CD8-positive, alpha-beta memory T cell (primary cell): Measurements from ENCODE around the gene TELO2. TPM values are rescaled to one million over a fixed set of nuclear protein-coding genes. Genes with fewer than 3 reads are reported as not detected.

ENCODE experiments used
- CTCF ChIA-PET: fragments of 350-600 bp; sonication (Branson Sonifier 250); formaldehyde crosslinking; loops from one replicate; lab custom pipeline; 2021; ENCODE audit warnings: antibody characterized with exemption; lab: Charles Lee
- POLR2A ChIA-PET: fragments of 350-600 bp; sonication (Branson Sonifier 250); formaldehyde crosslinking; loops from one replicate; lab custom pipeline; 2021; ENCODE audit warnings: antibody characterized with exemption; lab: Charles Lee
- DNase-seq, 5 donors: peaks; one replicate each; pipeline versions ENCODE4 v3.0.0 to v3.0.0-alpha.2; 2020 to 2022; ENCODE audit warnings: mixed read lengths in 1 of 5
- H3K27ac ChIP-seq: one replicate; pipeline ENCODE4 v1.7.0; 2013; ENCODE audit warnings: low read depth, mild to moderate bottlenecking, low read length, moderate library complexity
- H3K27me3 ChIP-seq: 2 replicates; pipeline ENCODE4 v1.7.0; 2013; ENCODE audit warnings: low read length, mild to moderate bottlenecking; ENCODE audit not compliant: insufficient read depth, poor library complexity, severe bottlenecking
- H3K36me3 ChIP-seq: 2 replicates; pipeline ENCODE4 v1.7.0; 2013; ENCODE audit warnings: mild to moderate bottlenecking, low read length, moderate library complexity; ENCODE audit not compliant: insufficient read depth
- H3K4me1 ChIP-seq: 2 replicates; pipeline ENCODE4 v1.7.0; 2013; ENCODE audit warnings: mild to moderate bottlenecking, low read length, moderate library complexity; ENCODE audit not compliant: insufficient read depth
- H3K4me3 ChIP-seq: 2 replicates; pipeline ENCODE4 v1.7.0; 2013; ENCODE audit warnings: mild to moderate bottlenecking, low read length
- H3K9me3 ChIP-seq: 2 replicates; pipeline ENCODE4 v1.7.0; 2013; ENCODE audit warnings: mild to moderate bottlenecking, low read length
- H3K27ac Mint-ChIP-seq, 8 donors: one replicate each; pipeline ENCODE4 v1.8.0; 2020 to 2021; ENCODE audit warnings: mixed read lengths in 8 of 8, mild to moderate bottlenecking in 6 of 8, inconsistent platforms in 3 of 8, moderate library complexity in 3 of 8
- H3K27me3 Mint-ChIP-seq, 2 donors: one replicate each; pipeline ENCODE4 v1.8.0; 2020 to 2021; ENCODE audit warnings: mixed read lengths in 2 of 2, mild to moderate bottlenecking in 1 of 2, moderate library complexity in 1 of 2
- H3K36me3 Mint-ChIP-seq, 3 donors: one replicate each; pipeline ENCODE4 v1.8.0; 2020 to 2021; ENCODE audit warnings: mixed read lengths in 3 of 3, inconsistent platforms in 1 of 3, mild to moderate bottlenecking in 1 of 3
- H3K4me1 Mint-ChIP-seq, 3 donors: one replicate each; pipeline ENCODE4 v1.8.0; 2020 to 2021; ENCODE audit warnings: mixed read lengths in 3 of 3, inconsistent platforms in 1 of 3, mild to moderate bottlenecking in 1 of 3
- H3K4me3 Mint-ChIP-seq, 7 donors: one replicate each; pipeline ENCODE4 v1.8.0; 2020 to 2021; ENCODE audit warnings: mixed read lengths in 7 of 7, mild to moderate bottlenecking in 6 of 7, moderate library complexity in 4 of 7, inconsistent platforms in 2 of 7
- H3K9me3 Mint-ChIP-seq, 5 donors: one replicate each; pipeline ENCODE4 v1.8.0; 2020 to 2022; ENCODE audit warnings: mixed read lengths in 5 of 5, mild to moderate bottlenecking in 3 of 5, moderate library complexity in 2 of 5, inconsistent platforms in 1 of 5
- polyA plus RNA-seq: library from polyadenylated mRNA; unstranded; fragments of 300-500 nt; fragmentation: Illumina TruSeq; gene quantifications from one replicate; pipeline ENCODE4 v1.2.3, GENCODE V29; 2021
- total RNA-seq, 2 experiments: library from RNA; stranded (reverse); gene quantifications; one replicate each; pipeline ENCODE4 v1.2.3, GENCODE V29; 2021

Gene TELO2
- total and polyA plus RNA-seq, 3 experiments from 2014 or later: 14.0 to 84.9 (median 84.7) TPM

DNA sequence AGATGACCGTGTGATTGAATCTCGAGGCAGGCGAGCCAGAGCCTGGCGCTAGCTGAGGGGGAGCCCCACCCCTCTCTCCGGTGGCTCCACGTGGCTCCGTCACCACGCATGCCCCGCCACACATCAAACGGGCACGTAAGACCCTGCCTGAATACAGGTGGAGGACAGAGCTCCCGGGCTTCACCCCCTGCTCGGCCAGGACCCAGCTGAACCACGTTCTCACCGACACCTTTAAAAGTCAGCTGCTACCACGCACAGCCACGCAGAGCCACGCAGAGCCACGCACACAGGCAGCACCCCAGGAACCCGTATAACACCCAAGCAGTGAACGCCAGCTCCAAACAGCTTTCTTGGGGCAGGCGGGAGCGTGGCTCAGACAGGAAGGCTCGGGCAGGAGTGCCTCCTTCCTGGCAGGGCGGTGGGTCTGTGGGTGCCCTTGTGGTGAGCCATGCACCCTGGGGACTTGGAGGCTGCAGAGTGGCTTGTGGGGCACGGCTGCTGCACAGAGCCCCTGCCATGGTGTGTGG, 44.7 kb downstream of the TELO2 start:
- ChIA-PET CTCF (interaction anchor here (0.8 kb wide), 1 partner anchor 10 kb away, joined by 3 read pairs; no protein-coding TSS in a partner anchor), POLR2A (interaction anchor here (0.7 to 0.8 kb wide), 2 partner anchors 130 to 245 kb away, joined by 3 read pairs; partner anchors contain the start of gene NUBP2)
- Histone ChIP-seq H3K4me3 (peak overlapping the region; percentile 40), H3K27ac (no peak overlapping the region), H3K9me3 (no peaks in the 10 kb centered on the region), H3K36me3 (peaks cover 34% of the 10 kb centered on the region), H3K4me1 (peaks cover 60% of the 10 kb centered on the region), H3K27me3 (no peaks in the 10 kb centered on the region)
- Mint-ChIP-seq H3K27me3 (peaks cover 0 to 2% of the 10 kb centered on the region in 2 donors), H3K4me1 (peaks cover 44 to 76% (median 51%) of the 10 kb centered on the region in 3 donors), H3K9me3 (no peaks in the 10 kb centered on the region), H3K4me3 (peak overlapping the region; percentile 65 to 100 (median 81)), H3K27ac (peak overlapping the region; percentile 61 to 92 (median 84)), H3K36me3 (peaks cover 8 to 92% (median 15%) of the 10 kb centered on the region in 3 donors)
- peak in 3 of 5 donors; percentile 40 to 68 (median 55) for DNase-seq

DNA sequence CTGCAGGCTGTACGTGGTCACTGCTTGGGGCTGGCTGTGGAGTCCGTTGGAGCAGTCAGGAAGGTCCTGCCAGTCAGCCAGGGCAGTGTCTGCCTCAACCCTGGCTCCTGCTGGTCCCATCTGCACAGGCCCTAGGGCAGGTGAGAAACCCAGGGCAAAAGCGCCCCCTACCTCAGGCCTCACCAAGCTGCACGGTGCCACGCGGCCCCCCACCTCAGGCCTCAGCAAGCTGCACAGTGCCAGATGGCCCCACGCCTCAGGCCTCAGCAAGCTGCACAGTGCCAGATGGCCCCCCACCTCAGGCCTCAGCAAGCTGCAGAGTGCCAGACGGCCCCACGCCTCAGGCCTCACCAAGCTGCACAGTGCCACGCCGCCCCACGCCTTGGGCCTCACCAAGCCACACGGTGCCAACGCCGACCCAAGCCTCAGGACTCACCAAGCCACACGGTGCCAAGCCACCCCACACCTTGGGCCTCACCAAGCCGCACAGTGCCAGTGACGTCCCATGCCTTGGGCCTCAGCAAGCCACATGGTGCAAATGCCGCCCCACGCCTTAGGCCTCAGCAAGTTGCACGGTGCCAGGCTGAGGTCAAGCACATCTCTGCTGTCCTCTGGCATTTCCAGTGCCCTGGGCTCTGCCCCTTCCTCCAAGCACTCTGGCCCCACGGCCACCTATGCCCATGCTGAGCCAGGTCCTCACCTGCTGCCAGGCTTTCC, 45.8 kb downstream of the TELO2 start:
- Histone ChIP-seq H3K4me1 (peaks cover 67% of the 10 kb centered on the region), H3K27ac (no peak overlapping the region), H3K4me3 (peak overlapping the region; percentile 40), H3K9me3 (no peaks in the 10 kb centered on the region), H3K27me3 (no peaks in the 10 kb centered on the region), H3K36me3 (peaks cover 34% of the 10 kb centered on the region)
- ChIA-PET CTCF (interaction anchor here (1.0 to 1.7 kb wide), 2 partner anchors 11 to 14 kb away, joined by 3 to 4 read pairs; no protein-coding TSS in a partner anchor), POLR2A (interaction anchor here (0.6 to 1.1 kb wide), 3 partner anchors 20 to 230 kb away, joined by 3 read pairs; partner anchors contain the start of genes MAPK8IP3 and UBE2I)
- Mint-ChIP-seq H3K36me3 (peaks cover 8 to 96% (median 19%) of the 10 kb centered on the region in 3 donors), H3K4me3 (peak overlapping the region in 6 of 7 donors; percentile 72 to 100 (median 84)), H3K27ac (peak overlapping the region in 7 of 8 donors; percentile 15 to 86 (median 72)), H3K27me3 (peaks cover 0 to 2% of the 10 kb centered on the region in 2 donors), H3K4me1 (peaks cover 52 to 82% (median 60%) of the 10 kb centered on the region in 3 donors), H3K9me3 (no peaks in the 10 kb centered on the region)
- DNase-seq: peak in 2 of 5 donors; percentile 48 to 56

DNA sequence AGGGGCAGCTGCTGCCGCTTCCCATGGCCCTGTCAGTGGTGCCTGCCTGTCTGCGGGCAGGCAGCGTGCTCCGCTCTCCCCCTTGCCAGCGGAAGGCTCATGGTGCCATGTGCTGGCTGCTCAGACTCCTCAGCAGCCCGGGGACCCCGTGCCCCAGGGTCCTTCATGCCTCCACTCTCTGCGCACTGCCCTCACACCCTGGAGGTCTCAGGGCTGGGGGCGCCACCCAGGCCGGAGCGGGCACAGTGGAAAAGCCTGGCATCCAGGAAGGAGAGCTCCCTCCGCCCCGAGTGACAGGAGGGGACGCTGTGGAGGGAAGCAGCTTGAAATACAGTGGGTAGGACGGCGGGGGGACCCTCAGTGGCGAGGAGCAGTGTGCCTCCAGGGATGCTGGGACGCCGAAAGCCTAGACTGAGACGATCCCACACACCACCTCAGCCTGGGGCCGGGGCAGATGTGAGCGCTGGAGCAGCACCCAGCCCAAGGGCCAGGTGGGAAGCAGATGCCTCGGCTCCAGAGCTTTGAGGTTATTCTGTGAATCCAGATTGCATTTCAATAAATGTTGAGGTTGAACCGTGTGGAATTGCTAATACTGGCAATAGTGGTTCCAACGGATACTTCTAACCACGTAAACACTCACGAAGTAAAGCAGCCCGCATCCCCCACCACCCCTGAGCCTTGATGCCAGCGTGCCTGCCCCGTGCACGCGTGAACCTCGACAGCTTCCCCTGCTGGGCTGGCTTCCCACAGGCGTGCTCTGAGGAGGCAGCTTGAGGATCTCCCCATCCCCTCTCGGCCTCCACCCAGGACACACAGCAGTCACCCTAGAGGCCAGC, 46.8 kb downstream of the TELO2 start:
- no peaks in the 10 kb centered on the region for H3K9me3 Mint-ChIP-seq
- H3K4me1 ChIP-seq: peaks cover 70% of the 10 kb centered on the region
- H3K27ac ChIP-seq: no peak overlapping the region
- CTCF ChIA-PET: interaction anchor here (1.7 kb wide), 1 partner anchor 15 kb away, joined by 4 read pairs; no protein-coding TSS in a partner anchor
- peaks cover 0 to 2% of the 10 kb centered on the region in 2 donors for H3K27me3 Mint-ChIP-seq
- no peak overlapping the region for H3K4me3 ChIP-seq
- H3K4me3 Mint-ChIP-seq: peak overlapping the region in 3 of 7 donors; percentile 23 to 77 (median 41)
- POLR2A ChIA-PET: no interaction called here
- peak in 1 of 5 donors; percentile 40 for DNase-seq
- peak overlapping the region in 3 of 8 donors; percentile 15 to 82 (median 63) for H3K27ac Mint-ChIP-seq
- H3K36me3 Mint-ChIP-seq: peaks cover 8 to 92% (median 16%) of the 10 kb centered on the region in 3 donors
- H3K36me3 ChIP-seq: peaks cover 34% of the 10 kb centered on the region
- H3K9me3 ChIP-seq: no peaks in the 10 kb centered on the region
- peaks cover 52 to 85% (median 61%) of the 10 kb centered on the region in 3 donors for H3K4me1 Mint-ChIP-seq
- no peaks in the 10 kb centered on the region for H3K27me3 ChIP-seq

DNA sequence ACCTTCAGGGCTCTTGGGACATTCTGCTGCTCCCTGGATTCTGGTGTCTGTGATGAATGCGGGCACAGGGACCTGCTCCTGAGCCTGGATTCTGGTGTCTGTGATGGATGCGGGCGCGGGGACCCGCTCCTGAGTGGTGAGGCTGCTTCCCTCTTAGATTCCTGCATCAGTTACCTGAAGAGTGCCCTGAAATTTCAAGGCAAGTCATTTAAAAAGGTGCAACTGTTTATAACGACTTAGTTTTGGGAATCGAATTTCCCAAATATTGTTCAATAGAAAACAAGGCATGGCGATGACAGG, 47.3 kb downstream of the TELO2 start:
- ChIA-PET CTCF (interaction anchor here (1.7 kb wide), 1 partner anchor 16 kb away, joined by 4 read pairs; no protein-coding TSS in a partner anchor), POLR2A (no interaction called here)
- H3K27me3 Mint-ChIP-seq: peaks cover 0 to 2% of the 10 kb centered on the region in 2 donors
- peak overlapping the region in 1 of 8 donors; percentile 52 for H3K27ac Mint-ChIP-seq
- no peak overlapping the region for H3K27ac ChIP-seq
- no peak overlapping the region for H3K4me3 ChIP-seq
- peaks cover 39% of the 10 kb centered on the region for H3K36me3 ChIP-seq
- peak overlapping the region in 3 of 7 donors; percentile 13 to 64 (median 23) for H3K4me3 Mint-ChIP-seq
- no peaks in the 10 kb centered on the region for H3K27me3 ChIP-seq
- H3K4me1 ChIP-seq: peaks cover 76% of the 10 kb centered on the region
- H3K9me3 ChIP-seq: no peaks in the 10 kb centered on the region
- H3K4me1 Mint-ChIP-seq: peaks cover 49 to 88% (median 61%) of the 10 kb centered on the region in 3 donors
- peaks cover 4 to 92% (median 15%) of the 10 kb centered on the region in 3 donors for H3K36me3 Mint-ChIP-seq
- no peaks in the 10 kb centered on the region for H3K9me3 Mint-ChIP-seq
- DNase-seq: no peak

DNA sequence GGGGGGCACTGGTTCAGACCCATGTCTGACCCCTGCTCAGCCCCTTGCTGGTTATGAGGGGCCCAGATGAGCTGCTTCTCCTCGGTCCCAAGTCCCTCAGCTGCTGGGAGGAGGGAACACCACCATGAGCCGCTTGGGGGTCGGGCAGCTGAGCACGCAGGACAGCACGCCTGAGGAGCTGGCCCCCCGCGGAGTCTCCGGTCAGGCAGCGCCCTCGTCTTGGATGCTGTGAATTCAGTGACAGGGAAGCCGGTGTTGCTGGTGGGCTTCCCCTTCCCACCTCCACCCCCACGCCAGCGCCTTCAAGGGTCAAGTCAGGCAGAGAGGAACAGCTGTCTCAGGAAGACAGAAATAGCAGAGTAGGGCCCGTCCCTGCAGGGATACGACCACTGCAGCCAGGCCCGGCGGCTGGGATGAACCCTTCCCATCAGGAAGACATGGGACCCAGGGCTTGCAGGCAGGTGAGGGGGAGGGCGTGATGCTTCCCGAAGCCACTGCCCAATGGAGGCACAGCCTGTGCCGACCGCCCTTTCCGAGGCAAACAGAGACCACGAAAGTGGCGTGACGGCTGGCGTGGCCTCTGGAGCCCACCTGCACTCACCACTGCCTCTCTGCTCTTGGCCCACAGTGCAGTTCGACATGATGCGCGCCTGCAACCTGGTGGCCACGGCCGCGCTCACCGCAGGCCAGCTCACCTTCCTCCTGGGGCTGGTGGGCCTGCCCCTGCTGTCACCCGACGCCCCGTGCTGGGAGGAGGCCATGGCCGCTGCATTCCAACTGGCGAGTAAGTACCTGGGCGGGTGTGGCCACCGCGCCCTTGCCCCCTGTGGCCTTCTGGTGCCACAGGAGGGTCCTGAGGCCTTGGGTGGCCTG, 48.4 kb downstream of the TELO2 start:
- Mint-ChIP-seq H3K27ac (peak overlapping the region in 1 of 8 donors; percentile 63), H3K4me3 (peak overlapping the region in 1 of 7 donors; percentile 56), H3K27me3 (peaks cover 0 to 2% of the 10 kb centered on the region in 2 donors), H3K9me3 (no peaks in the 10 kb centered on the region), H3K4me1 (peaks cover 52 to 92% (median 62%) of the 10 kb centered on the region in 3 donors), H3K36me3 (peaks cover 4 to 90% (median 15%) of the 10 kb centered on the region in 3 donors)
- Histone ChIP-seq H3K27ac (no peak overlapping the region), H3K36me3 (peaks cover 38% of the 10 kb centered on the region), H3K9me3 (no peaks in the 10 kb centered on the region), H3K27me3 (no peaks in the 10 kb centered on the region), H3K4me3 (no peak overlapping the region), H3K4me1 (peaks cover 77% of the 10 kb centered on the region)
- ChIA-PET POLR2A (no interaction called here), CTCF (interaction anchor here (0.7 kb wide), 1 partner anchor 164 kb away, joined by 3 read pairs; the partner anchor contains the start of gene MAPK8IP3)
- no peak for DNase-seq

DNA sequence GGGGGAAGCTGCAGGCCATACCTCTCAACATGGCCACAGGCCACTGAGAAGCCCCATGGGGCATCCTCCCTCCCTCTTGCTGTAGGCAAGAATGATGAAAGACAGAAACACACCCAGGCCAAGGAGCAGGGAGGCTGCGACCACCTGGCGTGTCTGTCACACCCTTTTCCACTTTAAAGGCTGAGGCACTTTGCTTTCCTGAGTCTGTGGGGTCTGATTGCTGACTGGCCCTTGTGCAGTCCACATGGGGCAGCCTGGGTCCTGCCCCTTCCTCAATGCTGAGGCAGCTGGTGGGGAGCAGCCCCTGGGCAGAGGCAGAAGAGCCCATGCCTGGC, 49.0 kb downstream of the TELO2 start:
- H3K36me3 Mint-ChIP-seq: peaks cover 0 to 90% (median 11%) of the 10 kb centered on the region in 3 donors
- H3K4me1 ChIP-seq: peaks cover 74% of the 10 kb centered on the region
- H3K36me3 ChIP-seq: peaks cover 32% of the 10 kb centered on the region
- H3K27ac Mint-ChIP-seq: peak overlapping the region in 2 of 8 donors; percentile 51 to 53
- peaks cover 49 to 92% (median 62%) of the 10 kb centered on the region in 3 donors for H3K4me1 Mint-ChIP-seq
- POLR2A ChIA-PET: no interaction called here
- no peaks in the 10 kb centered on the region for H3K9me3 ChIP-seq
- H3K27me3 ChIP-seq: no peaks in the 10 kb centered on the region
- H3K27me3 Mint-ChIP-seq: peaks cover 0 to 2% of the 10 kb centered on the region in 2 donors
- H3K27ac ChIP-seq: no peak overlapping the region
- no peaks in the 10 kb centered on the region for H3K9me3 Mint-ChIP-seq
- CTCF ChIA-PET: interaction anchor here (0.7 kb wide), 1 partner anchor 164 kb away, joined by 3 read pairs; the partner anchor contains the start of gene MAPK8IP3
- H3K4me3 ChIP-seq: no peak overlapping the region
- H3K4me3 Mint-ChIP-seq: no peak overlapping the region
- DNase-seq: no peak

DNA sequence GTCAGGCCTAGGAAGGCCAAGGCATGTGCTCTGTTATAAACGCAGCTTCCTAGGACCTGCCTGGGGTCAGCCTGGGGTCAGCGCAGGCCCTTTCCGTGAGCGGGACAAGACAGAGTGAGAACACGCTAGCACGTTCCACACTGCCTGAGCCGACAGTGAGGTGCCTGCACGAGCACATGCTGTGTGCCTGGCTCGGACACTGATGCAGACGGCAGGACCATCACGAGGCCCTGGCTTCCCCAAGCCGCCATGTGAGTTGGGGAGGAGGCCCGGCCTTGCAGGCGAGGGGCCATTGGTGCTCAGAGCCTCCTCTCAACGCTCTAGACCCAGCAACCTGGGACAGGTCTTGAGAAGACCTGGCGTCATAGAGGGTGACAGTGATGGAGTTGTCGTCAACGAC, 49.4 kb downstream of the TELO2 start:
- ChIA-PET CTCF (interaction anchor here (0.7 kb wide), 1 partner anchor 163 kb away, joined by 3 read pairs; the partner anchor contains the start of gene MAPK8IP3), POLR2A (no interaction called here)
- Histone ChIP-seq H3K27me3 (no peaks in the 10 kb centered on the region), H3K4me1 (peaks cover 70% of the 10 kb centered on the region), H3K9me3 (no peaks in the 10 kb centered on the region), H3K4me3 (no peak overlapping the region), H3K27ac (no peak overlapping the region), H3K36me3 (peaks cover 28% of the 10 kb centered on the region)
- H3K4me3 Mint-ChIP-seq: peak overlapping the region in 2 of 7 donors; percentile 12 to 27
- DNase-seq: no peak
- H3K27me3 Mint-ChIP-seq: peaks cover 0 to 2% of the 10 kb centered on the region in 2 donors
- H3K27ac Mint-ChIP-seq: peak overlapping the region in 3 of 8 donors; percentile 51 to 57 (median 53)
- H3K4me1 Mint-ChIP-seq: peaks cover 47 to 92% (median 64%) of the 10 kb centered on the region in 3 donors
- no peaks in the 10 kb centered on the region for H3K9me3 Mint-ChIP-seq
- H3K36me3 Mint-ChIP-seq: peaks cover 0 to 90% (median 11%) of the 10 kb centered on the region in 3 donors
